ENCODE measurements around the gene FTO. TPM values are rescaled to one million over a fixed set of nuclear protein-coding genes. Genes with fewer than 3 reads are reported as not detected.

The FTO gene
- total RNA-seq, 1 donor from 2014 or later = 67.2 TPM

GRCh38 chr16:53895433-53895832, 191.5 kb downstream of the FTO start:
- DNase-seq (ENCODE audit: low spot score) = peak; percentile 84

DNA sequence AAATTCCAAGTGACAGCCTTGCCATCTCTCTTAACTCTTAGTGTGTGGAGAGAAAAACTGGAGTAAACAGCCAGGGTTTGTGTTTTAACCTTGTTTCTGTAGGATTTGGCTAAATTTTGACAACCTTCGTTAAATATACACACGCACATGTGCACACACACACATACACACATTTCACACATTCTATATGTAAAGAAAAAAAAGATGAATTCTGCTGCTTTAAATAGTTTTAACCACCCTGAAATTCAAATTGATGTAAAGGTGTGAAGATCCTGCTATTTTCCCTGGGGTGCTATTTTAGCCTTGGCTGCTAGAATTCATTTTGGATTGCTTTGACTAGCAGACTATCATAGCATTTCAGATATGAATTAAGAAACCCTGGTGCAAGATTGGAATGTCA, 191.9 kb downstream of the FTO start:
- DNase-seq (ENCODE audit: low spot score) = peak; percentile 27

- DNase-seq (ENCODE audit: low spot score) = peak; percentile 90
Observed at GRCh38 chr16:53896722-53897121, 192.8 kb downstream of the FTO start.

GRCh38 chr16:53898993-53899392, 195.0 kb downstream of the FTO start:
- DNase-seq (ENCODE audit: low spot score) = no peak

DNA sequence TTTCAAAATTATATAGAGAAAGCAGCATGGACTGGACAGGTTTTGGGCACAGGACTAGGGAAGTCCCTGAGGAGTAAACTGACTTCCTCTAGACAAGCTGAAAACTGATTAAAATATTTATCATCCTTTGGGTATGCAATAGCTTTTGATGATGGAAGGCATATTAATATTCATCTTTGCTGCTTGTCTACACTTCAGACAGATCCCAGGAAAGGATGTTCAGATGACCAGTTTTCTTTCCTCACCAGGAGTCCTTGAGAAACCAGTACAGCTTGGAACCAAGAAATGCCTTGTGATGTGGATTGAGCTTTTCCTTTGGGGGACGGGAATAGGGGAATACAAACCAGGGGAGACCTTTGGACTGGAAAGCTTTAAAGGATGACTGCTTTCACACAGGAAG, 195.5 kb downstream of the FTO start:
- no peak for DNase-seq (ENCODE audit: low spot score)

- DNase-seq (ENCODE audit: low spot score) = no peak
Observed at GRCh38 chr16:53900667-53901066, 196.7 kb downstream of the FTO start.

GRCh38 chr16:53901408-53901807, 197.5 kb downstream of the FTO start:
- DNase-seq (ENCODE audit: low spot score) = no peak

DNA sequence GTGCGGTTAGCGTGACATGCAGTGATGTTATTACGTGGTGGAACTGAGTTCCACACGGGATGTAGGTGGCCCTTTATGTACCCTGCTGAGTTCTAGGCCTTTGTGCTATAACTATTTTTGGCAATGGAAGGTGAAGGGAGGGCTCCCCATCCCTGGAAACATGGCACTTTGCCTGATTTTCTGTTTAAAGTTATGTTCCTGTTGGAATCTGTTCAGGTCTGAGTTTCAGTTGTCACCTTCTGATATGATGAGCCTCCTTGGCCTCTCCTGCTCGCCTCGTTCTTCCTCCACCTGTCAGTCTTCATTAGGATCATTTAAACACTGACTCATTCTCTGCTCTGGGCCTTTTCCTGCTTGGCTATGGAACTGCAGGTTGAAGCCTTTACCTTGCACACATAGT, 200.6 kb downstream of the FTO start:
- no peak for DNase-seq (ENCODE audit: low spot score)

DNA sequence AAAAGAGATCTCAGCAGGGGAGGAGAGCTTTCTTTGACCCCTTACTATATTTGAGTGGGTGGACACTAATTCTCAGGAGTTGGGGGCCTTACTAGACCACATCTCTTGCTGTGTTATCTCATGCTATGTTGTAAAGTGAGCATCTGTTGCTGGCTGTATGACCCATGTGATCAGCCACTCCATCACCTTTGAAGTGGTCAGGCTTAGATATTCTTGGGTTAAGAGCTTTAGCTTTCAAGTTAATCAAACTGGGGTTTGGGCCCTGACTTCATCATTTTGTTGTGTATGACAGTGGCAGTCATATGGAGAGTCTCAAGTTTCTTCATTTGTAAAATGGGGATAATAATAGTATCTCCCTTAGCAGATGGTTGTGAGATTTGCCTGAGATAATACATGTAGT, 201.1 kb downstream of the FTO start:
- no peak for DNase-seq (ENCODE audit: low spot score)

DNA sequence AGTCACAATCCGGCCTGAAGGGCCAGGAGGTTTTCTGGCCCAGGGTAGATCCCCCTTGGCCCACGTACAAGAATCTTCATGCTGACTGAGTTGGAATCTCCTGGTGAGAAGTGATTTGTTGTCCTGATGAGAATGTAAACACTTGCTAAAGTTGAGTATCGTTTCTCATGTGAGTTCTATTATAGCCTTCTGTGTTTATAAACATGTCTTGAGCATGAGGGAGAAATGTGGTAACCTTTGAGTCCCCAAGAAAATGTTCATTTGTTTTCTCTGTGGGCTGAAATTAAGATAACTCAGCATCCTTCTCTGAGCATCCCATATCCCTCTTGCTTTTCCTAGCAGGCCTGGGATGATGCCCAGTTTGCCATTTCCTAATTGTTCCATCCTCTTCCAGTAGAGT, 204.8 kb downstream of the FTO start:
- peak; percentile 42 for DNase-seq (ENCODE audit: low spot score)

DNA sequence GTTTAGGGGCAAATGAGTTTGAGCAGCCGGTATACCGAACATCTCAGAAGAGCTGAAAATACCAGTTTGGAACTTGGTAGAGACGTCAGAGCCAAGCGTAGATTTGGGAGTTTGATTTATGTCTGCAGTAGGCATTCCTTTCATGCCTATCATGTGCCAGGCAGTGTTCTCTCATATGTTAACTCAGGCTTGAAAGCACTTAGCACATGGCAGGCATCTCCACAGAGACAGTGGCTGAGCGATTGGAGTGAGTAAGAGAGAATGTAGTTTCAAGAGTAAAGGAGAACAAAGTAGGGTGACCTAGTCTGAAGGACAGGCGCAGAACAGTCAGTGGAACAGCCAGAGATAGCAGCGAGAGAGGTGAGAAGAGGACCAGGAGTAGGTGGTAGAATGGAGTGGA, 207.0 kb downstream of the FTO start:
- DNase-seq (ENCODE audit: low spot score) = peak; percentile 12

GRCh38 chr16:53911513-53911912, 207.6 kb downstream of the FTO start:
- DNase-seq (ENCODE audit: low spot score) = no peak

- no peak for DNase-seq (ENCODE audit: low spot score)
Observed at GRCh38 chr16:53912155-53912554, 208.2 kb downstream of the FTO start.

DNA sequence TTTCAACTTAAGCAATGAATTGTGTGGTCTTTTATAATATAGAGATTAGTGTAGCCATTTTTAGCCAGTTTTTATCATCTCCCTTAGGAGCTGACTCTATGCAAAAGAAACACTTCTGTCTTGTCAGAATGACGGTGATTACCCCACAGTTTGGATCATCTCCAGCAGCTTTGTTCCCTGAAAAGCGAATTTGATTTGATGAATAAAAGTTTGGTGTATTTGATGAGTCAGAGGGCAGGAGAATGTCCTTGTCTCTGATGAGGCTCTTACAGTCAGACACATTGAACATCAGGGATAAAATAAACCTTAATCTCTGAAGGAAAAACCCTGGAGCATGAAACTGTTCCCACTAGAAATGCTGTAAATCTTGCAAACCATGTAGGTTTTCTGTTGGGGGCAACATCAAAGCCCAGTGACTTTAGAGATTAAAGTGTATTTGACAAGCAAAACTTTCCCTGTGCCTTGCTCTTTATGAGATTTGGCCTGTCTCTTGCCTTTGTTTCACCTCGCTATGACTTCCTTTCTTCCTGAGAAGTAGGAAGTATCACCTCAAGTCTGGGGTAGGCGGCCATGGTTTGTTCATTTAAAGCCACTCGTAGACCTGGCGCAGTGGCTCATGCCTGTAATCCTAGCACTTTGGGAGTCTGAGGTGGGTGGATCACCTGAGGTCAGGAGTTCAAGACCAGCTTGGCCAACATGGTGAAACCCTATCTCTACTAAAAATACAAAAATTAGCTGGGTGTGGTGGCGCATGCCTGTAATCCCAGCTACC, 209.3 kb downstream of the FTO start:
- DNase-seq (ENCODE audit: low spot score) = peak; percentile 87

- peak; percentile 60 for DNase-seq (ENCODE audit: low spot score)
Observed at GRCh38 chr16:53913920-53914319, 210.0 kb downstream of the FTO start.

- DNase-seq (ENCODE audit: low spot score) = no peak
Observed at GRCh38 chr16:53914736-53915135, 210.8 kb downstream of the FTO start.

GRCh38 chr16:53915452-53916160, 211.7 kb downstream of the FTO start:
- no peak for DNase-seq (ENCODE audit: low spot score)

DNA sequence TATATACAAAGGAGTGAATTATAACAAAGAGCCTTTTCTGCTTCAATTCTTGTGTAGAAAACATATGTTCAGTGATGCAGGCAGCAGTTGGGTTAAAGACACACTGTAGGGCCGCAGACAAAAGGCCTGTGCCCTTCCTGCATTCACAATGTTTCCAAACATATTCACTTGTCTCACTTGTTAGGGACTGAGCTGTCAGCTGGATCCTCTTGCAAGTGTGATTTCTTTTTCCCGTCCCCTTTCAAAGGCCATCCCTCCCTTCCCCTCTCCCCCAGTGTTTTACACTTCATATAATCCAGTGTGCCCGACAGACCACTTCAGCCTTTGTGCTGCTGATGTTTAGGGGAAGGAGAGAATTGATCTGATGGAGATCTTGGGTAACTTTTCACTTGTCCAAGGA, 217.0 kb downstream of the FTO start:
- DNase-seq (ENCODE audit: low spot score) = no peak

- DNase-seq (ENCODE audit: low spot score) = no peak
Observed at GRCh38 chr16:53922067-53922806, 218.3 kb downstream of the FTO start.

- DNase-seq (ENCODE audit: low spot score) = peak; percentile 51
Observed at GRCh38 chr16:53922807-53923571, 219.0 kb downstream of the FTO start.

GRCh38 chr16:53924331-53925106, 220.6 kb downstream of the FTO start:
- DNase-seq (ENCODE audit: low spot score) = no peak
